ENCODE measurements around the gene SYNE3.

DNA sequence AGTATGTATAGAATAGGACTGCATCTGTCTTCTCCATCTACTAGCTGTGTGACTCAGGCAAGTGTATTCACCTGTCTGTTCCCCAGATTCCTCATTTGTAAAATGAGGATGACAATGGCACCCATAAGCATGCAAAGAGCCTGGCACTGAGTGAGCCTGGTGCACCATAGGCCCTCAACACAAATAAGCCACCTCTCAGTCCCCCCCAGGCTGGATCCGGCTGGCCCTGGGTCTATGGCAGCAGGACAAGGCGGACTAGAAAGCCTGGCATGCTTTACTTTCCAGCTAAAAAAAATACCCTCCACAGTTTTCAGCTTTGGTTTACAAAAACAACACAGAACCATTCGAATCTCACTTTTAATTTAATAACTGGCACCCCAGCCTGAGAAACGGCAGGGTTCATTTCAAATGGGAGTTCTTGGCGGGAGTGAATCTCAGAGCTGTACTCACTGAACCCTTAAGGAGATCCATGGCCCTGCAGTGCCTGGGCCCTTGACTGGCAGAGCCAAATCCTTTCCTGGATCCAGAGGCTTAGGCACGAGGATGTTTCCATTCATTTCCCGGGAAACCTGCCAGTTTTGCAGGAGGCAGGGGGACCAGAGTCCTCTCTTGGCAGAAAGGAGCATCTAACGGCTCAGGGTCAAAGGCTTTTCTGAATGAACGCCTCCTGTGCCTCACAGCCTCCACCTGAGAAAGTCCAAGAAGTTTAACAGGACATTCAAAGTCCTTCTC, 17.7 kb downstream of the SYNE3 start:
- TF ChIP-seq, protein P1, sequence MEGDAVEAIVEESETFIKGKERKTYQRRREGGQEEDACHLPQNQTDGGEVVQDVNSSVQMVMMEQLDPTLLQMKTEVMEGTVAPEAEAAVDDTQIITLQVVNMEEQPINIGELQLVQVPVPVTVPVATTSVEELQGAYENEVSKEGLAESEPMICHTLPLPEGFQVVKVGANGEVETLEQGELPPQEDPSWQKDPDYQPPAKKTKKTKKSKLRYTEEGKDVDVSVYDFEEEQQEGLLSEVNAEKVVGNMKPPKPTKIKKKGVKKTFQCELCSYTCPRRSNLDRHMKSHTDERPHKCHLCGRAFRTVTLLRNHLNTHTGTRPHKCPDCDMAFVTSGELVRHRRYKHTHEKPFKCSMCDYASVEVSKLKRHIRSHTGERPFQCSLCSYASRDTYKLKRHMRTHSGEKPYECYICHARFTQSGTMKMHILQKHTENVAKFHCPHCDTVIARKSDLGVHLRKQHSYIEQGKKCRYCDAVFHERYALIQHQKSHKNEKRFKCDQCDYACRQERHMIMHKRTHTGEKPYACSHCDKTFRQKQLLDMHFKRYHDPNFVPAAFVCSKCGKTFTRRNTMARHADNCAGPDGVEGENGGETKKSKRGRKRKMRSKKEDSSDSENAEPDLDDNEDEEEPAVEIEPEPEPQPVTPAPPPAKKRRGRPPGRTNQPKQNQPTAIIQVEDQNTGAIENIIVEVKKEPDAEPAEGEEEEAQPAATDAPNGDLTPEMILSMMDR (IDR thresholded peaks at IDR 0.05; ENCODE audit: low read depth, low read length, missing input control), result no peak
- TF ChIP-seq NR2F2 (IDR thresholded peaks at IDR 0.05) (no peak), SP1 (IDR thresholded peaks at IDR 0.05) (no peak), GABPA (IDR thresholded peaks at IDR 0.05 in 1 of 2, conservative IDR thresholded peaks at IDR 0.05 in 1 of 2) (no peak), FOXA1 (IDR thresholded peaks at IDR 0.05) (no peak), RAD21 (IDR thresholded peaks at IDR 0.05) (no peak), TAF1 (conservative IDR thresholded peaks at IDR 0.05) (no peak), YY1 (IDR thresholded peaks at IDR 0.05) (peak; percentile 15), RXRA (IDR thresholded peaks at IDR 0.05) (peak in 1 of 2 donors; percentile 72)
- TF ChIP-seq, protein P2, sequence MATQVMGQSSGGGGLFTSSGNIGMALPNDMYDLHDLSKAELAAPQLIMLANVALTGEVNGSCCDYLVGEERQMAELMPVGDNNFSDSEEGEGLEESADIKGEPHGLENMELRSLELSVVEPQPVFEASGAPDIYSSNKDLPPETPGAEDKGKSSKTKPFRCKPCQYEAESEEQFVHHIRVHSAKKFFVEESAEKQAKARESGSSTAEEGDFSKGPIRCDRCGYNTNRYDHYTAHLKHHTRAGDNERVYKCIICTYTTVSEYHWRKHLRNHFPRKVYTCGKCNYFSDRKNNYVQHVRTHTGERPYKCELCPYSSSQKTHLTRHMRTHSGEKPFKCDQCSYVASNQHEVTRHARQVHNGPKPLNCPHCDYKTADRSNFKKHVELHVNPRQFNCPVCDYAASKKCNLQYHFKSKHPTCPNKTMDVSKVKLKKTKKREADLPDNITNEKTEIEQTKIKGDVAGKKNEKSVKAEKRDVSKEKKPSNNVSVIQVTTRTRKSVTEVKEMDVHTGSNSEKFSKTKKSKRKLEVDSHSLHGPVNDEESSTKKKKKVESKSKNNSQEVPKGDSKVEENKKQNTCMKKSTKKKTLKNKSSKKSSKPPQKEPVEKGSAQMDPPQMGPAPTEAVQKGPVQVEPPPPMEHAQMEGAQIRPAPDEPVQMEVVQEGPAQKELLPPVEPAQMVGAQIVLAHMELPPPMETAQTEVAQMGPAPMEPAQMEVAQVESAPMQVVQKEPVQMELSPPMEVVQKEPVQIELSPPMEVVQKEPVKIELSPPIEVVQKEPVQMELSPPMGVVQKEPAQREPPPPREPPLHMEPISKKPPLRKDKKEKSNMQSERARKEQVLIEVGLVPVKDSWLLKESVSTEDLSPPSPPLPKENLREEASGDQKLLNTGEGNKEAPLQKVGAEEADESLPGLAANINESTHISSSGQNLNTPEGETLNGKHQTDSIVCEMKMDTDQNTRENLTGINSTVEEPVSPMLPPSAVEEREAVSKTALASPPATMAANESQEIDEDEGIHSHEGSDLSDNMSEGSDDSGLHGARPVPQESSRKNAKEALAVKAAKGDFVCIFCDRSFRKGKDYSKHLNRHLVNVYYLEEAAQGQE (IDR thresholded peaks at IDR 0.05), result no peak
- TF ChIP-seq, protein P3, sequence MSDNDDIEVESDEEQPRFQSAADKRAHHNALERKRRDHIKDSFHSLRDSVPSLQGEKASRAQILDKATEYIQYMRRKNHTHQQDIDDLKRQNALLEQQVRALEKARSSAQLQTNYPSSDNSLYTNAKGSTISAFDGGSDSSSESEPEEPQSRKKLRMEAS (IDR thresholded peaks at IDR 0.05), result peak; percentile 65

All from liver (tissue), 3 donors.